Panc1 (cell line): Measurements from ENCODE around the gene NR2F1.

Experiments used
- POLR2AphosphoS5 ChIP-seq: IDR thresholded peaks from 2 replicates; pipeline ENCODE4 v1.6.1; 2012; ENCODE audit warnings: mild to moderate bottlenecking, low read depth, low read length, moderate library complexity
- SIN3A ChIP-seq: IDR thresholded peaks from 2 replicates; pipeline ENCODE4 v1.6.1; 2012; ENCODE audit warnings: low read depth, mild to moderate bottlenecking, low read length, moderate library complexity, borderline replicate concordance; ENCODE audit not compliant: insufficient read depth
- TCF7L2 ChIP-seq: IDR thresholded peaks from 2 replicates; pipeline ENCODE4 v1.6.1; 2011; ENCODE audit warnings: mild to moderate bottlenecking, low read depth, low read length, inconsistent platforms
- TF ChIP-seq, protein P1 (sequence below): fragments of 450-650 bp; IDR thresholded peaks from 2 replicates; pipeline ENCODE4 v1.5.1; 2017; ENCODE audit warnings: mild to moderate bottlenecking

GRCh38 chr5:93583768-93584595, 960 bp downstream of the NR2F1 start:
- TF ChIP-seq, protein P1, sequence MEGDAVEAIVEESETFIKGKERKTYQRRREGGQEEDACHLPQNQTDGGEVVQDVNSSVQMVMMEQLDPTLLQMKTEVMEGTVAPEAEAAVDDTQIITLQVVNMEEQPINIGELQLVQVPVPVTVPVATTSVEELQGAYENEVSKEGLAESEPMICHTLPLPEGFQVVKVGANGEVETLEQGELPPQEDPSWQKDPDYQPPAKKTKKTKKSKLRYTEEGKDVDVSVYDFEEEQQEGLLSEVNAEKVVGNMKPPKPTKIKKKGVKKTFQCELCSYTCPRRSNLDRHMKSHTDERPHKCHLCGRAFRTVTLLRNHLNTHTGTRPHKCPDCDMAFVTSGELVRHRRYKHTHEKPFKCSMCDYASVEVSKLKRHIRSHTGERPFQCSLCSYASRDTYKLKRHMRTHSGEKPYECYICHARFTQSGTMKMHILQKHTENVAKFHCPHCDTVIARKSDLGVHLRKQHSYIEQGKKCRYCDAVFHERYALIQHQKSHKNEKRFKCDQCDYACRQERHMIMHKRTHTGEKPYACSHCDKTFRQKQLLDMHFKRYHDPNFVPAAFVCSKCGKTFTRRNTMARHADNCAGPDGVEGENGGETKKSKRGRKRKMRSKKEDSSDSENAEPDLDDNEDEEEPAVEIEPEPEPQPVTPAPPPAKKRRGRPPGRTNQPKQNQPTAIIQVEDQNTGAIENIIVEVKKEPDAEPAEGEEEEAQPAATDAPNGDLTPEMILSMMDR, result 0 out of 2 replicates have a peak, but pooled peaks have one; percentile 5
- TF ChIP-seq POLR2AphosphoS5 (no peak), TCF7L2 (0 out of 2 replicates have a peak, but pooled peaks have one; percentile 12), SIN3A (no peak)
